Measurements from ENCODE around the gene INF2.
"Not testable (repeated sequence)": the region's sequence is repeated elsewhere in the genome, so short reads cannot be mapped to it uniquely, and the experiment has no call there.

The INF2 gene

DNA sequence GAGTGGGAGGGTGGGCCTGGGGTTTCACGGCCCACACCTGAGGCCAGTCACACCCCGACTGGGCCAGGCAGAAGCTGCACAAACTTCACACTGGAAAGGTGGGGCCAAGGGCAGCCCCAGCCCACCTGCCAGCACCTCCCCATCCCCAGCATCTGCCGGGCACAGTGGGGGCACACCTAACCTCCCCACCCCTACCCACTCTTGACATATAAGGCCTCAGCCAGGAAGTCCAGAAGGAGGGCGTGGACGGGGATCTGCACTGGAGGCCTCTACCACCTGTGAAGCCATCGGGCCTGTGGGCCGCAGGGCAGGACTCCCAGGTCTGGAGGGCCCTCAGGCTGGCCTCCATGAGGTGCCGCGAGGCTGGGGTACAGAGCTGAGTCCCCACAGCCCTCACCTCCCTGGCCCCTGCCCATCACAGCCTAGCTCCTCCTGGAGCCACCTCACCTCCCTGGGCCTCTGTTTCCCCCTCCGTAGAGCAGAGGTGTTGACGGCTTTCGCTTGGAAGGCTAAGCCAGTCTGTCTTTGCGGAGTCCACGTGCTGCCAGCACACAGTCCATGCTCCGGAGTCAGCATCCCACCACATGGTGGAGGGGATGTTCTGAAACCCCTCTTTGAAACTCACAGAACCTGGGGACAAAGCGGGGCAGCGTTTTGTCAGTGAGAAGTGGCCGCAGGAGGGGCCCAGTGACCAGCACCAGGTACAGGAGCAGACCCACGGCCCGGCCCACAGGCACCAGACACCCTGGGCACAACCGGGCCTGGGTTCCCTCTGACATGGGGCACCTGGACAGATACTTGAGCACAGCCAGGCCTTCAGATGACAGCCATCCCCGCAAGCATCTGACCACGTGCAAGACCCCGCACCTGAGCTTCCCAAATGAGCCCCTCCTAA lies 38.2 kb upstream of the INF2 start:
- no peaks in the 10 kb centered on the region for H3K4me1 ChIP-seq (ENCODE audit: control insufficient read depth, low read depth, low read length)
- H3K4ac ChIP-seq (ENCODE audit: low read depth, low read length), result no peak overlapping the region
- H3K27me3 ChIP-seq (ENCODE audit: insufficient read depth, low read length, poor library complexity), result no peaks in the 10 kb centered on the region
- WGBS (ENCODE audit: extremely low coverage, insufficient coverage, low lambda C conversion rate), result no CpG with 5 or more reads among the region's 24 CpGs
- H3K27ac ChIP-seq (ENCODE audit: low read depth, low read length), result no peak overlapping the region
- H4K5ac ChIP-seq (ENCODE audit: low read length), result no peak overlapping the region
- no peak overlapping the region for H2BK5ac ChIP-seq (ENCODE audit: low read length)
- no peak overlapping the region for H3K4me2 ChIP-seq (ENCODE audit: low read length)
- peak overlapping the region; percentile 64 for H2AK5ac ChIP-seq (ENCODE audit: low read length)
- H3K79me1 ChIP-seq (ENCODE audit: low read length), result no peaks in the 10 kb centered on the region
- H3K56ac ChIP-seq (ENCODE audit: low read length), result no peak overlapping the region
- H4K8ac ChIP-seq (ENCODE audit: low read depth, low read length), result no peak overlapping the region
- no peak overlapping the region for H3K18ac ChIP-seq (ENCODE audit: low read length)
- H2BK120ac ChIP-seq (ENCODE audit: low read depth, low read length), result no peak overlapping the region
- H3K36me3 ChIP-seq (ENCODE audit: control insufficient read depth, insufficient read depth, low read length), result no peaks in the 10 kb centered on the region
- H2BK15ac ChIP-seq (replicated peaks; ENCODE audit: low read depth), result no peak overlapping the region
- H3K23ac ChIP-seq (ENCODE audit: low read length), result no peak overlapping the region
- no peaks in the 10 kb centered on the region for H3K79me2 ChIP-seq (ENCODE audit: control insufficient read depth, insufficient read depth, low read length)
- no peak overlapping the region for H3K9ac ChIP-seq (ENCODE audit: low read length)
- H3K4me3 ChIP-seq (ENCODE audit: low read length), result no peak overlapping the region
- no peak for DNase-seq

DNA sequence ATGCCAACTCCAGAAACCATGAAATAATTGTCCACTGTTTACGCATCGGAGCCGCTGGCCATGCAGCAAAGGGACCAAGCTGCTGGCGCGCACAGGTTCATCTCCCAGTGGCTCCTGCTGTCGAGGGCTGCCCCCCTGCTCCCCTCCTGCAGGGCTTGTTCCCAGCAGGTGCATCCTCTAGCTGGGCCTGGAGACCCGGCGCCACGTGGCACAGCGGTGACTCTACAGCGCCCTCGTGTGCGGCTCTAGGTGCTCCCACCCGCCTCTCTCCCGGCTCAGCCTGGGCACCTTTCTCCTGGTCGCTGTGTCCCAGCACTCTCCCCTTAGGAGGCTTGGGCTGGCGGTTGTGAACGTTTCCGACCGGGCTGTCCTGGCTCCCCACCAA lies 37.5 kb upstream of the INF2 start:
- H4K8ac ChIP-seq (ENCODE audit: low read depth, low read length), result no peak overlapping the region
- H3K79me2 ChIP-seq (ENCODE audit: control insufficient read depth, insufficient read depth, low read length), result no peaks in the 10 kb centered on the region
- no CpG with 5 or more reads among the region's 20 CpGs for WGBS (ENCODE audit: extremely low coverage, insufficient coverage, low lambda C conversion rate)

DNA sequence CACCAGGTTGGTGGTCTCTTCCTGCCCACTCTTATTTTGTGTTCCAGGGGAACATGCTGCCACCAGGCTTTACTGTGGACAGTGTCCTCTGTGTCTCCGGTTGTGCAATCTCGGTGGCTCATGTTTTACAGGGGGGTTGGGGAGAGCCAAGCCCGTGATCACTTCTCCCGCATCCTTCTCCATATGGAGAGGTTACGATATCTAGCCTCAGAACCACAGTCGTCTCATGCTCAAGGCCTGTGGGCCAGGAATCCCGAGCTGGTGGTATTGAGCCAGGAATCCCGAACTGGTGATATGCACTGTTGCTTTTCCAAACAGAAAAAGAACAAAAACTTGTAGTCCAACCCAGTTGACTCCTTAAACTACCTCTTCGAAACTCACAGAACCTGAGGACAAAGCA lies 37.0 kb upstream of the INF2 start:
- Histone ChIP-seq H3K4ac (ENCODE audit: low read depth, low read length) (no peak overlapping the region), H2BK5ac (ENCODE audit: low read length) (no peak overlapping the region), H2BK120ac (ENCODE audit: low read depth, low read length) (no peak overlapping the region), H3K18ac (ENCODE audit: low read length) (no peak overlapping the region), H3K9ac (ENCODE audit: low read length) (no peak overlapping the region), H2BK15ac (replicated peaks; ENCODE audit: low read depth) (no peak overlapping the region), H3K4me3 (ENCODE audit: low read length) (no peak overlapping the region), H3K4me1 (ENCODE audit: control insufficient read depth, low read depth, low read length) (no peaks in the 10 kb centered on the region), H3K36me3 (ENCODE audit: control insufficient read depth, insufficient read depth, low read length) (no peaks in the 10 kb centered on the region), H3K56ac (ENCODE audit: low read length) (no peak overlapping the region), H3K4me2 (ENCODE audit: low read length) (no peak overlapping the region), H4K5ac (ENCODE audit: low read length) (no peak overlapping the region), H3K27me3 (ENCODE audit: insufficient read depth, low read length, poor library complexity) (no peaks in the 10 kb centered on the region), H3K23ac (ENCODE audit: low read length) (no peak overlapping the region), H3K79me1 (ENCODE audit: low read length) (no peaks in the 10 kb centered on the region), H4K8ac (ENCODE audit: low read depth, low read length) (no peak overlapping the region), H3K27ac (ENCODE audit: low read depth, low read length) (no peak overlapping the region), H2AK5ac (ENCODE audit: low read length) (no peak overlapping the region), H3K79me2 (ENCODE audit: control insufficient read depth, insufficient read depth, low read length) (no peaks in the 10 kb centered on the region)
- no peak for DNase-seq
- no CpG with 5 or more reads among the region's 9 CpGs for WGBS (ENCODE audit: extremely low coverage, insufficient coverage, low lambda C conversion rate)

More for the DNA sequence above, 37.5 kb upstream of the INF2 start:
- Histone ChIP-seq H3K56ac (ENCODE audit: low read length) (no peak overlapping the region), H3K4me1 (ENCODE audit: control insufficient read depth, low read depth, low read length) (no peaks in the 10 kb centered on the region), H4K5ac (ENCODE audit: low read length) (no peak overlapping the region), H3K27ac (ENCODE audit: low read depth, low read length) (no peak overlapping the region), H2BK5ac (ENCODE audit: low read length) (no peak overlapping the region), H3K27me3 (ENCODE audit: insufficient read depth, low read length, poor library complexity) (no peaks in the 10 kb centered on the region), H3K4me3 (ENCODE audit: low read length) (no peak overlapping the region), H3K18ac (ENCODE audit: low read length) (no peak overlapping the region), H3K79me1 (ENCODE audit: low read length) (no peaks in the 10 kb centered on the region), H3K4ac (ENCODE audit: low read depth, low read length) (no peak overlapping the region), H2BK15ac (replicated peaks; ENCODE audit: low read depth) (no peak overlapping the region), H3K4me2 (ENCODE audit: low read length) (no peak overlapping the region), H2BK120ac (ENCODE audit: low read depth, low read length) (no peak overlapping the region), H2AK5ac (ENCODE audit: low read length) (no peak overlapping the region), H3K36me3 (ENCODE audit: control insufficient read depth, insufficient read depth, low read length) (no peaks in the 10 kb centered on the region), H3K23ac (ENCODE audit: low read length) (no peak overlapping the region), H3K9ac (ENCODE audit: low read length) (no peak overlapping the region)
- no peak for DNase-seq

DNA sequence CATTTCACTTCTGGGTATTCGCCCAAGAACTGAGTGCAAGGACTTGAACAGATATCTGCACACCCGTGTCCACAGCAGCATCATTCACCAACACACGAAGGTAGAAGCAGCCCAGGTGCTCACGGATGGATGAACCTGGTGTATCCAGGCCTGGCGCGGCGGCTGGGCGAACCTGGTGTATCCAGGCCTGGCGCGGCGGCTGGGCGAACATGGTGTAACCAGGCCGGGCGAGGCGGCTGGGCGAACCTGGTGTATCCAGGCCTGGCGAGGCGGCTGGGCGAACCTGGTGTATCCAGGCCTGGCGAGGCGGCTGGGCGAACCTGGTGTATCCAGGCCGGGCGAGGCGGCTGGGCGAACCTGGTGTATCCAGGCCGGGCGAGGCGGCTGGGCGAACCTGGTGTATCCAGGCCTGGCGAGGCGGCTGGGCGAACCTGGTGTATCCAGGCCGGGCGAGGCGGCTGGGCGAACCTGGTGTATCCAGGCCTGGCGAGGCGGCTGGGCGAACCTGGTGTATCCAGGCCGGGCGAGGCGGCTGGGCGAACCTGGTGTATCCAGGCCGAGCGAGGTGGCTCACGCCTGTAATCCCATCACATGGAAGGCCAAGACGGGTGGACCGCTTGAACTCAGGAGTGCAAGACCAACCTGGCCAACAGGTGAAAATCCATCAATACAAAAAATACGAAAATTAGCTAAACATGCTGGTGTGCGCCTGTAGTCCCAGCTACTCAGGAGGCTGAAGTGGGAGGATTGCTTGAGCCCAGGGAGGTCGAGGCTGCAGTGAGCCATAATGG lies 36.1 kb upstream of the INF2 start:
- not testable (repeated sequence) for H3K4ac ChIP-seq (ENCODE audit: low read depth, low read length); DNase-seq; H3K36me3 ChIP-seq (ENCODE audit: control insufficient read depth, insufficient read depth, low read length); H2BK120ac ChIP-seq (ENCODE audit: low read depth, low read length); H3K18ac ChIP-seq (ENCODE audit: low read length); H2BK15ac ChIP-seq (replicated peaks; ENCODE audit: low read depth); H3K9ac ChIP-seq (ENCODE audit: low read length); H3K27me3 ChIP-seq (ENCODE audit: insufficient read depth, low read length, poor library complexity); H3K4me3 ChIP-seq (ENCODE audit: low read length); H3K79me1 ChIP-seq (ENCODE audit: low read length); H3K79me2 ChIP-seq (ENCODE audit: control insufficient read depth, insufficient read depth, low read length); H3K4me1 ChIP-seq (ENCODE audit: control insufficient read depth, low read depth, low read length); H3K4me2 ChIP-seq (ENCODE audit: low read length); H2BK5ac ChIP-seq (ENCODE audit: low read length); H2AK5ac ChIP-seq (ENCODE audit: low read length); H4K8ac ChIP-seq (ENCODE audit: low read depth, low read length); H3K27ac ChIP-seq (ENCODE audit: low read depth, low read length); H3K23ac ChIP-seq (ENCODE audit: low read length); H3K56ac ChIP-seq (ENCODE audit: low read length); H4K5ac ChIP-seq (ENCODE audit: low read length)
- WGBS (ENCODE audit: extremely low coverage, insufficient coverage, low lambda C conversion rate), result no CpG with 5 or more reads among the region's 52 CpGs

DNA sequence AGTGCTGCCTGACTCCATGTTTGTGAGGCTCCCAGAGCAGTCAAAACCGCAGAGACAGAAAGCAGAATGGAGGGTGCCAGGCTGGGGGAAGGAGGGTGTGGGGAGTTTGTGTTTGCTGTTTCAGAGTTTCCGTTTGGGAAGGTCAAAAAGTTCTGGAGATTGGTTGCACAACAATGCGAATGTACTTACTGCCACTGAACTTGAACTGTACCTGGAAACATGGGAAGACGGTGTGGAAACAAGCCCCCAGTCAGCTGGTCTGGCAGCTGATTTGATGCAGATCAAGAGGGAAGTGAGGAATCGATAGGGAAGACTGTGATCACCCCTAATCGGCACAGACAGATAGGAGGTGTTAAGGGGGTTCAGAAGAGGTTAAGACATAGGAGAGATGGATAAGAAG lies 35.3 kb upstream of the INF2 start:
- no peak overlapping the region for H3K4me3 ChIP-seq (ENCODE audit: low read length)
- WGBS (ENCODE audit: extremely low coverage, insufficient coverage, low lambda C conversion rate), result no CpG with 5 or more reads among the region's 6 CpGs
- H4K5ac ChIP-seq (ENCODE audit: low read length), result no peak overlapping the region
- H3K9ac ChIP-seq (ENCODE audit: low read length), result no peak overlapping the region
- no peak overlapping the region for H4K8ac ChIP-seq (ENCODE audit: low read depth, low read length)
- no peak overlapping the region for H2BK5ac ChIP-seq (ENCODE audit: low read length)
- H2BK15ac ChIP-seq (replicated peaks; ENCODE audit: low read depth), result no peak overlapping the region
- H3K79me1 ChIP-seq (ENCODE audit: low read length), result no peaks in the 10 kb centered on the region
- no peak overlapping the region for H2AK5ac ChIP-seq (ENCODE audit: low read length)
- no peak for DNase-seq
- no peak overlapping the region for H3K4me2 ChIP-seq (ENCODE audit: low read length)
- H3K36me3 ChIP-seq (ENCODE audit: control insufficient read depth, insufficient read depth, low read length), result no peaks in the 10 kb centered on the region
- no peak overlapping the region for H3K23ac ChIP-seq (ENCODE audit: low read length)
- H3K4me1 ChIP-seq (ENCODE audit: control insufficient read depth, low read depth, low read length), result no peaks in the 10 kb centered on the region
- no peak overlapping the region for H3K56ac ChIP-seq (ENCODE audit: low read length)
- H3K18ac ChIP-seq (ENCODE audit: low read length), result no peak overlapping the region
- no peak overlapping the region for H3K27ac ChIP-seq (ENCODE audit: low read depth, low read length)
- no peaks in the 10 kb centered on the region for H3K27me3 ChIP-seq (ENCODE audit: insufficient read depth, low read length, poor library complexity)
- H3K79me2 ChIP-seq (ENCODE audit: control insufficient read depth, insufficient read depth, low read length), result no peaks in the 10 kb centered on the region
- H2BK120ac ChIP-seq (ENCODE audit: low read depth, low read length), result no peak overlapping the region
- no peak overlapping the region for H3K4ac ChIP-seq (ENCODE audit: low read depth, low read length)

Measured in mesendoderm (in vitro differentiated cells).